HCT116 (cell line): ENCODE results near the gene TMEM145. TPM values are rescaled to one million over a fixed set of nuclear protein-coding genes. Genes with fewer than 3 reads are reported as not detected.

ENCODE experiments used
- ATAC-seq: fragments of 200-7000 bp; cut with Tn5 transposase; 2 replicates; pipeline ENCODE4 v1.9.1; 2020; ENCODE audit warnings: mild to moderate bottlenecking, moderate library complexity
- BruUV-seq: library from RNA; stranded (reverse); fragments of 400-500 nt; replicated peaks from 2 replicates; lab custom pipeline; 2021; lab: Mats Ljungman, UMichigan
- CTCF ChIA-PET: fragments of 300-600 bp; sonication (Branson Sonifier 250); formaldehyde crosslinking; loops from one replicate; lab custom pipeline; 2021; ENCODE audit warnings: antibody characterized with exemption; lab: Charles Lee
- POLR2A ChIA-PET: fragments of 300-600, 350-600 bp; sonication (Branson Sonifier 250); formaldehyde crosslinking; loops from one replicate; lab custom pipeline; 2021; ENCODE audit warnings: antibody characterized with exemption; lab: Charles Lee
- RAD21 ChIA-PET, 2 experiments: fragments of 300-600 bp; sonication (Branson Sonifier 250); formaldehyde crosslinking; loops; one replicate each; lab custom pipeline; 2023; ENCODE audit warnings: low total read pairs in 2 of 2; ENCODE audit not compliant: uncharacterized antibody in 2 of 2, unreplicated experiment in 2 of 2, low non-redundant PET in 1 of 2; lab: Charles Lee
- DNase-seq: peaks from one replicate; pipeline ENCODE4 v3.0.0-alpha.2; 2010; ENCODE audit warnings: low read depth, low spot score
- H2AFZ ChIP-seq: fragments of 200-600 bp; shearing (Covaris generic), sonication (generic); 2 replicates; pipeline ENCODE4 v1.6.1; 2017; ENCODE audit warnings: low read depth, mixed run types, mixed read lengths, antibody characterized with exemption, low read length; ENCODE audit not compliant: poor library complexity, severe bottlenecking
- H3K27ac ChIP-seq: 2 replicates; pipeline ENCODE4 v1.5.1; 2012; ENCODE audit warnings: low read depth, low read length
- H3K27me3 ChIP-seq: fragments of 200-600 bp; sonication (generic); 2 replicates; pipeline ENCODE4 v1.6.1; 2016; ENCODE audit warnings: mixed run types, low read length, mixed read lengths; ENCODE audit not compliant: insufficient read depth
- H3K36me3 ChIP-seq, 2 experiments: fragments of 200-500 bp in 1 of 2; fragments of 200-600 bp in 1 of 2; sonication (Bioruptor generic) in 1 of 2; sonication (generic) in 1 of 2; 2 replicates each; pipeline versions ENCODE4 v1.5.1 to v1.6.1; 2014 to 2016; ENCODE audit warnings: low read length in 2 of 2, inconsistent platforms in 1 of 2, mixed read lengths in 1 of 2, mixed run types in 1 of 2; ENCODE audit not compliant: insufficient read depth in 2 of 2, control insufficient read depth in 1 of 2
- H3K4me1 ChIP-seq, 2 experiments: fragments of 200-600 bp in 1 of 2; sonication (generic) in 1 of 2; 2 replicates each; pipeline versions ENCODE4 v1.5.1 to v1.6.1; 2012 to 2017; ENCODE audit warnings: low read length in 2 of 2, inconsistent platforms in 1 of 2, mild to moderate bottlenecking in 1 of 2, mixed read lengths in 1 of 2, mixed run types in 1 of 2, moderate library complexity in 1 of 2; ENCODE audit not compliant: insufficient read depth in 2 of 2, control insufficient read depth in 1 of 2
- H3K4me2 ChIP-seq: fragments of 200-600 bp; sonication (generic); 2 replicates; pipeline ENCODE4 v1.6.1; 2017; ENCODE audit warnings: mixed run types, low read length, mixed read lengths
- H3K4me3 ChIP-seq, 2 experiments: fragments of 200-600 bp in 1 of 2; sonication (generic) in 1 of 2; replicated peaks in 1 of 2; 2 replicates each; pipeline ENCODE4 v1.5.1; 2011 to 2016; ENCODE audit warnings: low read length in 2 of 2, control low read depth in 1 of 2, low read depth in 1 of 2, mild to moderate bottlenecking in 1 of 2, mixed read lengths in 1 of 2, mixed run types in 1 of 2
- H3K79me2 ChIP-seq: fragments of 200-600 bp; sonication (generic); 2 replicates; pipeline ENCODE4 v1.6.1; 2017; ENCODE audit warnings: mild to moderate bottlenecking, mixed run types, low read length, moderate library complexity, mixed read lengths; ENCODE audit not compliant: insufficient read depth
- H3K9ac ChIP-seq: fragments of 200-600 bp; sonication (generic); 2 replicates; pipeline ENCODE4 v1.6.1; 2016; ENCODE audit warnings: low read length, mixed read lengths
- H3K9me2 ChIP-seq: fragments of 200-600 bp; sonication (generic), shearing (Covaris generic); 2 replicates; pipeline ENCODE4 v1.6.1; 2017; ENCODE audit warnings: mixed run types, mild to moderate bottlenecking, moderate library complexity; ENCODE audit not compliant: insufficient read depth
- H3K9me3 ChIP-seq, 2 experiments: fragments of 200-500 bp in 1 of 2; fragments of 200-600 bp in 1 of 2; sonication (Bioruptor generic) in 1 of 2; sonication (generic) in 1 of 2; 2 replicates each; pipeline ENCODE4 v1.6.1; 2014 to 2017; ENCODE audit warnings: low read length in 2 of 2, mixed read lengths in 2 of 2, inconsistent platforms in 1 of 2, low read depth in 1 of 2, mild to moderate bottlenecking in 1 of 2, mixed run types in 1 of 2, moderate library complexity in 1 of 2; ENCODE audit not compliant: control insufficient read depth in 1 of 2, insufficient read depth in 1 of 2
- H4K20me1 ChIP-seq: fragments of 200-600 bp; sonication (generic), shearing (Covaris generic); 2 replicates; pipeline ENCODE4 v1.6.1; 2017; ENCODE audit warnings: mixed run types, mild to moderate bottlenecking, moderate library complexity; ENCODE audit not compliant: insufficient read depth
- CEBPB ChIP-seq: IDR thresholded peaks from 2 replicates; pipeline ENCODE4 v1.6.1; 2012; ENCODE audit warnings: low read depth
- FOSL1 ChIP-seq: IDR thresholded peaks from 2 replicates; pipeline ENCODE4 v1.6.1; 2012; ENCODE audit warnings: low read depth
- SIN3A ChIP-seq: IDR thresholded peaks from 2 replicates; pipeline ENCODE4 v1.6.1; 2012; ENCODE audit warnings: low read depth
- intact Hi-C: fragments of 100-400 bp; cut with micrococcal nuclease; formaldehyde crosslinking; loops from 2 replicates; pipeline ENCODE4 v1.10.0; 2022
- total RNA-seq: library from RNA; stranded (reverse); gene quantifications from one replicate; pipeline ENCODE4 v1.2.1, GENCODE V29; 2021; ENCODE audit not compliant: unreplicated experiment

TMEM145 gene
- total RNA-seq, 1 experiment from 2014 or later, result 7.2 TPM

DNA sequence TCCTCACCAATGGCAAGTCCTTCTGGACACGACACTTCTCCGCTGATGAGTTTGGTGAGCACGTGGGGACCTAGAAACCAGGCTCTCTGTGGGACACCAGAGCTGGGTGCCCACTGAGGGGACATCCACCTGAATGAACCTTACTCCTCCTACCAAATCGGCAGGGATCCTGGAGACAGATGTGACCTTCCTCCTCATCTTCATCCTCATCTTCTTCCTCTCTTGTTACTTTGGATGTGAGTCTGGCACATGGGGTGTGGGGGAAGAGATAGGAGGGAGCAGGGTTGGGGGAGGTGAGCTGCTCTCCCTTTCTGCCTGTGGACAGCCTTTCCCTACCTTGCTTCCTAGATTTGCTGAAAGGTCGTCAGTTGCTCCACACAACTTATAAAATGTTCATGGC, 1.9 kb downstream of the TMEM145 start:
- Histone ChIP-seq H3K36me3 (no peaks in the 10 kb centered on the region), H3K4me1 (peaks cover 0 to 18% of the 10 kb centered on the region in 2 experiments; a peak in 2 of 4 replicates), H3K79me2 (no peaks in the 10 kb centered on the region), H3K27ac (no peak overlapping the region), H2AFZ (no peak overlapping the region), H3K4me2 (no peak overlapping the region), H3K9me3 (no peaks in the 10 kb centered on the region), H3K27me3 (no peaks in the 10 kb centered on the region), H3K4me3 (no peak overlapping the region), H3K9ac (no peak overlapping the region), H4K20me1 (no peaks in the 10 kb centered on the region), H3K9me2 (no peaks in the 10 kb centered on the region)
- ATAC-seq (no peak), DNase-seq (no peak)
- no peak for TF ChIP-seq FOSL1
- no peak for TF ChIP-seq CEBPB
- POLR2A ChIA-PET, result no interaction called here
- intact Hi-C loops, result no loop called here
- CTCF ChIA-PET, result no interaction called here
- RAD21 ChIA-PET, result no interaction called here
- no TSS peak for BruUV-seq

DNA sequence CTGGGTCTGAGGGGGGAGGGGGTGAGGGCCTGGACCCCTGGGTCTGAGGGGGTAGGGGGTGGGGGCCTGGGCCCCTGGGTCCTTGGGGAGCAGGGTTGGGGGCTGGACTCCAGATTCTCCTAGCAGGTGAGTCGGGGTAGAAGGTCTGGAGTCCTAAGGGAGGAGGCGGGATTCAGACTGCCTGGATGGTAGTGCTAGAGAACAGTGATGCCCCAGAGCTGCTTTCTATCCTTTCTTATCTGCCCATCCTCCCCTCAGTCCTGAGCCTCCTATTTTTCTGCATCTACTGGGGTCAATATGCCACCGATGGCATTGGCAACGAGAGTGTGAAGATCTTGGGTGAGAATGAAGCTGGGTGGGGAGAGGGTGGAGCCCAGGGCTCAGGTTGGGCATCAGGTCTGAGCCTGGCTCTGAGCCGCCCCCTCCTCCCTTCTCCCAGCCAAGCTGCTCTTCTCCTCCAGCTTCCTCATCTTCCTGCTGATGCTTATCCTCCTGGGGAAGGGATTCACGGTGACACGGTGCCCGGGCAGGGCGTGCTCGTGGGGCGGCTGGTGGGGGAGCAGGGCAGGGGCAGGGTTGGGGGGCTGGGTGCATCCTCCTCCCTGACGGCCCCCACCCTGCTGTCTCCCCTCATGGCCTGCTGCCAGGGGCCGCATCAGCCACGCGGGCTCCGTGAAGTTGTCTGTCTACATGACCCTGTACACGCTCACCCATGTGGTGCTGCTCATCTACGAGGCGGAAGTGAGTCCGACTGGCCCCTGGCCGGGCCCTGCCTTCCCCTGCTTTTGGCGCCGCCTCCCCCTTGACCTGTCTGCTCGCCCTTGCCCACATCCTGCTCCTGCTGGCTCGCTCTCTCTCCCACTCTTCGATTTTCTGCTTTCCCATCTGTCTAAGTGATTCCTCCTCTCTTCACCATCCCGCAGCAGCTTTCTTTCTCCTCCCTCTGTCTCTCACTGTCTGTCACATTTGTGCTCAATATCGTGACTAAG, 3.4 kb downstream of the TMEM145 start:
- no peak for DNase-seq
- ChIA-PET CTCF (no interaction called here), RAD21 (no interaction called here), POLR2A (no interaction called here)
- no peak overlapping the region for H2AFZ ChIP-seq
- TF ChIP-seq SIN3A (no peak), CEBPB (no peak)
- H3K36me3 ChIP-seq, result no peaks in the 10 kb centered on the region
- no peaks in the 10 kb centered on the region for H3K79me2 ChIP-seq
- ATAC-seq, result no peak
- intact Hi-C loops, result no loop called here
- no peak overlapping the region for H3K4me3 ChIP-seq
- no peak overlapping the region for H3K9ac ChIP-seq
- H3K27me3 ChIP-seq, result no peaks in the 10 kb centered on the region
- H3K9me3 ChIP-seq, result no peaks in the 10 kb centered on the region
- no peak overlapping the region for H3K27ac ChIP-seq
- no peak overlapping the region for H3K4me2 ChIP-seq
- BruUV-seq, result no TSS peak
- H3K4me1 ChIP-seq, result peaks cover 0 to 18% of the 10 kb centered on the region in 2 experiments; a peak in 2 of 4 replicates
- H3K9me2 ChIP-seq, result no peaks in the 10 kb centered on the region
- H4K20me1 ChIP-seq, result no peaks in the 10 kb centered on the region
